Activated CD4-positive, alpha-beta T cell treated with anti-CD3 and anti-CD28 coated beads, Interleukin-2, amount 50 U/mL, for 24 hours (primary cell): ENCODE measurements around the gene SUPT6H.

ENCODE experiments used
- DNase-seq, 2 donors: peaks; one replicate each; pipeline ENCODE4 v3.0.0-alpha.2; 2020; ENCODE audit warnings: low read depth in 1 of 2, low spot score in 1 of 2

SUPT6H gene

DNA sequence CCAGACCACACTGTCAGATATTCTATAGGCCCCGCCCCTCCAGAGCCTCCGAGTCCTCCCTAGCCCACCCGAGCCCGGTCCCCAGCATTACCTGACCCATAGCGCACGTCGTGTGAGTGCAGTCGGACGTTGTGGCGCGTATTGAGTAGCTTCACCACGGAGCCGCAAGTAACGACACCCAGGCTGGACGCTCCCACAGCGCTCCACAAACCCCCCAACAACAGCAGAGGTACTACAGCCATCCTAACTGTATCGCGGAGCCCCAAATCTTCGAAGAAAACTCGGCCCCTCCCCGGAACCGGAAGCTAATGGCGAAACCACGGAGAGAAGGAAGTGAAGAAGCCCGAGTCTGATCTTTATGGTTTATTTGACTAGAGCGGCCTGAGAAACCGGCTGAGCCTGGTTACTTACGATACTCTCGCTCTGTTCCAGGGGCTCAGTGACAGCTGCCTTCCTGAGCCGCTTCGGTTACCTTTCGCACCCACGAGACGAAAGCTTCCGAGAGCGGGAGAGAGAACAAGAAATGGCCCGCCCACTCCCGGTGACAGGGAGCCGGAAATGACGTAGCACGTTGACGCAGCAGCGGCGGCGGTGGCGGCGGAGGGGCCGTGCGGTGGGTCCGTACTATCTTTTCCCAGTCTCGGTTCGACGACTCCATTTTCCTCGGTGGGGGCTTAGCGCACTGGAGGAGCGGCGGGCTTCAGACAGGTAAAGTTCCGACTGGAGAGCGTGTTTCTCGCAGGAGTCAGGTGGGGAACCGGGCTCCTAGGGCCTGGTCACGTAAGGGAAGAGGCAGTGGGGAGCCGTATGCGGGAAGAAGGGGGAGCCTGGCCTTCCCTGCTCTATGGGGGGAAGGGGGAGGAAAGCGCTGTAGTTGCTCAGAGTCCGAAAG lies at the start of gene SUPT6H, which contains the start of gene SDF2:
Gene SUPT6H, plus strand, starts transcription at position 571 of the 892 bp plus-strand sequence. CDS start 11,197 bp downstream, outside the sequence.
Gene SDF2, minus strand, starts transcription at position 272 of the 892 bp plus-strand sequence. Its CDS starts 30 bp downstream, at position 242.
- DNase-seq, result peak; percentile 92 to 96

DNA sequence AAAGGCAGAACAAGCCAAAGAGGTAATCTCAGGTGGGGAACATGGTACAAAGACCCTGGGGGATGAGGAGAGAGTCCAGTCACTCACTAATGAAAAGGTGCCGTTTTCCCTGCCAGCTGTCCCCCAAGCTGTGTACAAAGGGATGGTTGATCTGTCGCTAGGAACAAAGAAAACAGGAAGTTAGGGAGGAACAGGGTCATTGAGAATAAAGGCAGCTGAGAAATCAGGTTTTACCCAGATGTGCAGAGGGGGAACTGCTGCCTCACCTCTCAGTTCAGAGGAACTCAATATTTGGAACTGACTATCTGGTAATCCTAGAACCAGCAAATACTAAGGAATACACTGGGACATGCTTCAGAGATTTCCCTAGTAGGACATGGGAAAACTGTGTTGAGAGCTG lies 49.5 kb upstream of the SUPT6H start:
- no peak for DNase-seq

DNA sequence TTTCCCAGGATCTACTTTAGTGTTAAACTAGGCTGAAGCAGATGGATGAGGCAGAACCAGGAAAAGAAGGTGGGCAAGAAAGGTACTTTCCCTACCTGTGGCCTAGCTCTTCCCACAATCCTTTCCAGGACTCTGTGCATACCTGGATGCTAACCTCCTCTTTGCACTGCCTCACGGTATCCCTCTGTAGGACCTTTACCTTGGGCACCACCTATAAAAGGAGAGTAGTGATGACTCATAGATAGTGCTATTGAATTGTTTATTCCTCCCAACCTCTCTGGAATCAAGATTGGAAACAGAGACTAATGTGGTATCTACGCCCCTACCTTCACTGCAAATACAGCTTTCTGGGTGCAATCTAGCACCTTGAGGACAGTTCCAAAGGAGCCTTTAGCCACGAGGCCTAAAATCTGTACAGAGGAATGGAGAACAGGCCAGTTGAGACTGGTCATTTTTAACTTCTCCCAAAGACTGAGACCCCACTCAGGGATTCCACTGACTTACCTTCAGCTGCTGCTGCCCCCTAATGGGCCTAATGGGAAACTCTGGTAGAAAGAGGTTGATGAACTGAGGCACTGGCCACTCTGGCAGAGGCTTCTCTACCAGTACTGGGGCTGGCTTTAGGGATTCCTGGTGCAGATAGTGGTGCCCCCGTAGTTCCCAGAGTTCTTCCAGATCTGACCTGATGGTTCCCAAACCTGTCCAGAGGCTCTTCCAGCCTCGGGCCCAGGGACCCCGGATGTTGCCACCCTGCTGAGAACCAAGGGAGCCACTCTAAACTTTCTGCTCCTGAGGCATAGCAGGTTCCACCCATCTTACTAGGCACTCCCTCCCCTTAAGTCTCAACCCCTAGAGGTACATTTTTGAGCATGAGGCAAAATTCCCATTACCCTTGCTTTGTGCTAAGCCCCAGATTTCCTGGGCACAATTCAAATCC lies 48.8 kb upstream of the SUPT6H start:
- DNase-seq, result peak in 1 of 2 donors; percentile 26

DNA sequence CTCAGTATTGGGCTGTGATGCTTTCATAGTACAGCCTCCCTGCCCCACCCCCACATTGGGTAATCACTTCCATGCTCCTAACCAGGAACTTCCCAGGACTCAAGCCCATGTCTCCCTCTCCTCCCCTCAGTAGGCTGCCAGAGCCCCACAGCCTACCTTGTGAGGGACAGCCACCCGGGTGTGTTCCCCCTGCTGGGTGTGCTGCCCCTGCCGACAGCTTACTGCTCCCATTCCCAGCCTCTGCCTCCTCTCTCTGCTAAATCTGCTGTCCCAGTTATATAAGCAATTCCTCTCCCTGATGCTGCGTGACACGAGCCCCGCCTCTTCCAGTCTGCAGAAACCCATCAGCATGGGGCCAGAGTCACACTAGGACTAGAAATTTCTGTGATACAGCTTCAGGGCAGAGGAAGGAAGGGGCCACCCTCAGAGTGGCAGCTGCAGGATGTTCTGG lies 48.0 kb upstream of the SUPT6H start, which contains the start of gene RSKR:
Gene RSKR, minus strand, starts transcription at position 255 of the 451 bp plus-strand sequence. Its CDS starts 24 bp downstream, at position 231.
- DNase-seq, result no peak

DNA sequence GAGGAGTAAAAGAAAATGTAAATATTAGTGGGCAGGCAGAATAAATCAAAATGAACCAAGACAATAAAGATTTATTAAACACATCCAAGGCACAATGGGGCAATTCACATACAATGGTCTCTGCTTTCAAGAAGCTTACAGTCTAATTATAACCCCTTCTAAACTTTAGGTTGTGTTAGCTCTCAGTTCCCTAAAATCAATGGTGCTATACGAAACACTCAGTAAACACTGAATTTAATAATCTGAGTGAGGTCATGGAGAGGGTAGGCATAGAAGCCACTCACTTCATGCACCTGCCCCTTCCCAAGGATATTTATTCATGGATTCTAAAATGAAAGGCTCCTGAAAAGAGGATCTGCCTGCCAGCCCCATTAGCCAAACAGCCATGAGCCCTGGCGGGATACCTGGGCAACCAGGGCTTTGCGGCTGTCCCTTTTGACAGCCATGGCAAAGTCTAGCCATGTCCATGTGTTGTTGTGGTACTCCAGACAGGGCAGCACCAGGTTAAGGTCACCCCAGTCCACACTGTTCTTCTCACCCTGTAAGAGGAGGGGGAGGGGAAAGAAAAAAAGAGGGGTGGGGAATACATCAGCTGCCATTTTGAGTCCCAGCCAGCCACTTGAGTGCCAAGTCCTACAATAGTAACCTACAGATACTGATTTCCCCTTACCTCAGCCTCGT lies 46.6 kb upstream of the SUPT6H start:
- no peak for DNase-seq

DNA sequence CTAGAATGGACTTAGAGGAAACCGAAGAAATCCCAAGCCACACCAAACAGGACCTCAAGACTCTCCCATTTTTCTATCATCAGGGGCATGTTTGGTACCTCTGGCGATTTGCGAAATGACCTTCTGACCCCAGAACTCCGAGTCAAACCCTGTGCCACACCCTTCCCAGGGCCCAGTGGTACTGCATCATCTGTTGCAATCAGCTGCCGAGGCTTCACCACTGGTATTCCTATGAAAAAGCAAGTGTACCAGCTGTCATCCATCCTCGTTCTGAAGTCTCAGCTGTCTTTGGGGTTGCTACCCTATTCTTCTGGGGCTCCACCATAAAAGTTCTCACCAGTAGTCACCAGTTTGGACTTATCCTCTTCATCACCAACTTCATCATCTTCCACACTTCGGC lies 45.7 kb upstream of the SUPT6H start:
- no peak for DNase-seq

DNA sequence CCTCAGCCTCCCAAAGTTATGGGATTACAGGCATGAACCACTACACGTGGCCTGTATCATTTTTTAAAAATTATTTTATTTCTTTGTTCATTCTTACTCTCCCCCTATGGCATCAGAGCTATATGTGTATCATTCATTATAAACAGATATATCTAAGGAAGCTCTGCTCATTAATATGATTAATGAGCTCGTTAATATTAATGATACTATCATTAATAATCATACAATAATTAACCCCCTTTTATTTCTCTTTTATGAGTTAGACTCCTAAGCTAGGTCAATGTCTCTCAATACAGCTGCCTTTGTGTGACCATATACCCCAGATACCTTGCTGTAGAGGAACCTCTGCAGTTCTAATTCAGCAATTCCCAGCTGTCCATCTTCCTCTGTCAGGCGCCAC lies 43.5 kb upstream of the SUPT6H start:
- no peak for DNase-seq

DNA sequence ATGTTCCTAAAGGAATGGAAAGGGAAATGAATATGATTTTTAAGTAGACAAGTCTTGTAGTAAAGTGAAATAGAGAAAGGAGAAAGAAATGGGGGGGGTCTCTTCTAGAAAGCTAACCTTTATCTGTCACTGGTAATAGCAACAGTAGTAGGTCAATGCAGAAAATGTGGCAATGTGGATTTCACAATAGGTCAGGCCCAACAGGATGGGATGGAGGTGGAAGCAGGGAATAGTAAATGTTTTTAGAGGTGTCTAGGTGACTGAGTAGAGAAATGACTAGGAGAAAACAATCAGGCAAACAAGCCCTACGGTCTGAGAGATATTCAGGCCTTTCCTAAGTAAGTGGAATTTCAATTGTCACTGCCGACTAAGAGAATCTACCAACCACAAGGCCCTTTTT lies 42.0 kb upstream of the SUPT6H start:
- DNase-seq, result no peak

DNA sequence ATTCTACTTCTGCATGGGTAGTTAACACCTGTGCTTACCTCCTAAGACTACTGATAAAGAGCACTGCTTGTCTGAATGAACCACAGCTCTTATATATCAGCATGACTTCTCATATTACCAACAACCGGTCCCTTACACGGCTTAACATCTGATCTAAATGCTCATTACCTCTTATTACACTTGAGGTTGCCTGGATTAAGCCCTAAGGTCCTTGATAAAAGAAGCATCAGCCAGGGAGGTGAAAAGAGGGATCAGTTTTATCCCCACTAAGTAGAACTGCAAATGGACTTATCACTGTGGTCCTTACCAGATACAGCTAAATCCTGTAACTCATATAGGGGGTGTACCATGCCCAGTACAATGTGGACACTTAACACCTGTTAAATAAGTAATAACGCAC lies 39.8 kb upstream of the SUPT6H start:
- DNase-seq, result no peak

DNA sequence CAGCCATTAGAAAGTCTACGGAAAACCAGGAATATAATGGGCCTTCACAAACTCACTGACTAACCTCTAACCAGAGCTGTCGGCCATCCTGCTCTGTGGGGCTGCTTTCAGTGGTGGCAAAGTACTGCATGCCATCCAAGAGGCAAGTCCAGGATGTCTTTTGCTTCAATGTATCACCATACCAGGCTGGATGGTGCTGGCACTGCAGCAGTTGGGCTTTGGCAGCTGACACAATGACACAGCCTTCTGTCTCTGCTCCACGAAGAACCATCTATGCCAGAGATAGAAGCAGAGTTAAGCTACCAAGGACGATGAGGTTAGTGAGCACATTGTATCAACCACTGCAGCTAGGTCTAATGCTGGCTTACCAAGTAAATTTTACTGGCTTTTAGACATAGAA lies 38.3 kb upstream of the SUPT6H start:
- no peak for DNase-seq

DNA sequence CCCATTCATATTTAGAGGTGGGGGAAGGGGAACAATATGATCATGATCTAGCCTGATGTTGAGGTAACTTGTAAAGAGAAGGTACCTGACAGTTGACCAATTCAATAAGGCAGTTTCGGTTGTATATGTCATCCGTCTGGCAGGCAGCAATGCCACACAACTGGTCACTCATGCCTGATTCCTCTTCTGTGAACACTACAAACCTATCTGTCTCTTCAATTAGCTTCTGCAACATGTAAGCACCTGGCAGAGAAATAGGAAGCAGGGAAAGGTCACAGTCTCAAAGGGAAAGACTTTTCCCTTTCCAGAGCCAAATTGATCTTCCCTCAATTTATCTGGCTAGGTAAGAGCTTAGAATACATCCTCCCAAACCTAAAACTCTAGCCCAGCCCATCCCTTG lies 37.9 kb upstream of the SUPT6H start:
- DNase-seq, result no peak

DNA sequence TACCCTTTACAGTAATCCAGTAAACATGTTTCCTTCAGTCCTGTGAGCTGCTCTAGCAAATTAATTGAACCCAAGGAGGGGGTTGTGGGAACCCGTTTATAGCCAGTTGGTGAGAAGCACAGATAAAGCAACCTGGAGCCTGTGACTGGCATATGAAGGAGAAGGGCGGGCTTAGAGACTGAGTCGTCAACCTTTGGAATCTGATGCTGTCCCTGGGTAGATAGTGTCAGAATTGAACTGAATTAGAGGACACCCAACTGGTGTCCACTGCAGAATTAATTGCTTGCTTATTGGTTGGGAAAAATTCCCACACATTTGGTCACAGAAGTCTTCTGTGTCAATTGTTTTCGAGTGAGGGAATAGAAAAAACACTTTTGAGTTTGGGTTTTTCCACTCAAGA lies 35.2 kb upstream of the SUPT6H start:
- no peak for DNase-seq

DNA sequence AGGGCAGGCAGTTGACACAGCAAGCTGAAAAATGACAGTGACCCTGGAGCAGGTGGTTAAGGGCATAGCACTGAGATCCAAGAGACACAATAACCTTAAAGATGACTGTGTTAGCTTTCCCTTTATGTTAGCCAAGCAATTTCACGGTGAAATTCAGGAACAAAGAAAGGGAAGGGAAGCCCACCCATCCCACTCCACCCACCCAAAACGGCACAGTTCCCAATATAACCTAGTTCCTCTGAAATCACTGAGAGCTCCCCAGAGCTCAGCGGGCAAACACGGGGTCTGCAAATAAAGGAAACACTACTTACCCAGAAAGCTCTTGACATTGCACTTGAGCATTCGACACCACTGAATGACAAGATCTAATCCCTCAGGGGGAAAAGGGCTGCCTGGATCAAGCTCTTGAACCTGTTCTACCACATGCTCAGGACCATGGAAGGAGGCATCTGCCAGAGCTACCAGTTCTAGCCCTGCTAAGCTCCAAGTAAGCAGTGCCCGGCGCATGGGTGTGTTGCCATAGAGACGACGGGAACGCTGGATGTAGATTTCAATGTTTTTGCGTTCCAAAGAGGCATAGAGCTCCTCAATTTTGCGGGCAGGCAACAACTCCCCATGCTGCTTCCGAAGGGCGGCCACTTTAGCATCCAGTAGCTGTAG lies 27.7 kb upstream of the SUPT6H start:
- no peak for DNase-seq

DNA sequence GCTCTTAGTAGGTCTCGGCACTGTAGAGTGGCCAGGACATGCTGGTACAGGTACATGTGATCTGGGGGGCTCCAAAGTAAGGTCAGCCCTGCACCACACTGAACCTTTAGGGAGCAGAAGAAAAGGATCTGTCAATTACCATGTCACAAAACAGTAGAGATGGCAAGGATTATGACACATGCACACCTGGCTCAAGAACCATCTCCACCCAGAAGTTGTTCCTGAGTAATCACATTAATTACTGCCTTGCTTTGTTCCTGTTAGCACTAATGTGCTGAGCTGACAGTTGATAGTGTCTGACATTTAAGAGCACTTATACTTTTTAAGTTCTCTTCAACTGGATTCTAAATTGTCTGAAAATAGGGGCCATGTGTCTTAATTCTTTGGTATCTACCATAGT lies 26.5 kb upstream of the SUPT6H start:
- no peak for DNase-seq

DNA sequence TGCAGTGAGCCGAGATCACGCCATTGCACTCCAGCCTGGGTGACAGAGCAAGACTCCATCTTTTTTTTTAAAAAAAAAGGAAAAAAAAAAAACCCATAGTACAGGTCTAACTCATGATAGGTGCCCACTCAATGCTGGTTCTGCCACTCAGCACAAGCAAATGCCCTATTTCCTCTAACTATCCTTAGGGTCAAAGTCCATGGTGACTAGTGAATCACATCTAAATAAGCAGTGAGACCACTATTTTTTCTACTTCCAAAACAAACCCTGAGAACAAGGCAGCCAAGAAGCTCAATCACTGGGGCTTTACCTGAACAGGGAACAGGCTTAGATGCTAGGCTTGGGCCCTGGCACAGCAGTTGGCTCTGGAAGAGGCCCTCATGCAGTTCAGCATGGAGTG lies 20.4 kb upstream of the SUPT6H start:
- DNase-seq, result no peak

DNA sequence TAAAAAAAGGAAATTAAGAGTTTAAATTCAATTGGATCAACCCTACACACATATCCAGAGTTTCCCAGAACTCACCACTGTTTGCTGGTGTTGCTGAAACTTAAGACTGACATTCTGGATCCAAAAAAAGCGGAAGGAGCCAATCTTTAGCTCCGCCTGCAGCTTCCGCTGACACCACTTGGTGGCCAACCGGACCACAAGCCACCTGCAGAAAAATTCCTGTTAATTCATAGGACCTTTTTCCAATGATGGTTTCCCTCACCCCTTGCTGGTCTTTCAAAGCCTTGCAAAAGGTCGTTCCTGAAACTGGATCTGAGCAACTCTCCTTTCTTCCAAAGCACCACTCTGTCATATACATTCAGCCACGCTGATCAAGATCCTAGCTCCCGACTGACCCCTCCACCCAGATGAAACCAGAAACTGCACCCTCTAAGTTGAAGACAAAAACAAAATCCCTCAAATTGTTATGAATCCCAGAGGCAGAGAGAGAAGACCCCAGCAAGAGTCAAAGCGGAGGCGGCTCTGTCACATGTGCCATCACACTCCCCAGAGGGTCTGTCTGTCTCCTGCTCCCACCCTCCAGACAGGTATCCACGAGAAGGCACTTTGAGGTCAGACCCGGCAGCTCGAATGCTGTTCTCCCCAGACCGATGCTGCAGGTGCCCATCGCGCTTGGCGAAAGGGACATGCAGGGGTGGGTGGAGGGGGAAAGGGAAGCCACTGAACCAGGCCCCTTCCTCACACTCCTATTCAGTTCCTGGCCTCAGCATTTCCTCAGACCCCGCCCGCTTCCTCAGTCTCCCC lies 17.8 kb upstream of the SUPT6H start:
- DNase-seq, result peak in 1 of 2 donors; percentile 14

DNA sequence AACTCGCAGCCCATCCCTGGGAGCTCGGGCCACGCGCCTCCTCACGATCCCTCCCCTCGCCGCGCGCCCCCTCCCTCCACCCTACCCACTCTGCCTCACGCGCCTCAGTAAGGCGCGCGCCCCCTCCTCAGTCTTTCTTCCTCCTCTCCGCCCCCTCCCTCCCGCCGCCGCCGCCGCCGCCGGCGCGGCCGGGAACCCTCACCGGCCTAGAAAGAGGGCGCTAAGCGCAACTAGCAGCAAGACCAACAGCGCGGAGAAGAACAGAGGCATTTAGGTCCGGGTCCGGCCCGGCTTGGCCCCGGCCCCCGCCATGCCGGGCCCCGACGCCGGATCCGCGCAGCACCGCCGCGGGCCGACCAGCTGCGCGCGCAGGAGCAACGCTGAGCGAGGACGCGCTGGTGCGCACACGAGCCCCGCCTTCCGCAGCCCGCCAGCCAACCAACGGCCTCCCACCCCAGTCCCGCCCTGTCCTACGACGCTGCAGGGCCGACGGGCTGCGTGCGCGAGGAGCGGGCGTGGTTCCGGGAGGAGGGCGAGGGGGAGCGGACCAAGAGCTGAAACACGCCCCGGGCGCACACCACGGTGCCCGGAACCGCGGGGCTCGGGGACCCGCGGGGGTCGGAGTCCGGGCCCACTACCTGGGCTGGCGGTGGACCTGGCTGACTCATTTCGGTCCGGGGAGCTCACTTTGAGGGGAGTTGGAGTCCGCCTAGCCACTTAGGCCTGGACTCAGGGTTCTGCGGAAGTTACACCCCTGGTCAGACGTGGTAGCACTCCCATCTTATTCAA lies 17.0 kb upstream of the SUPT6H start, which contains the start of gene BLTP2:
Gene BLTP2, minus strand, starts transcription at position 372 of the 789 bp plus-strand sequence. Its CDS starts 102 bp downstream, at position 270.
- DNase-seq, result peak; percentile 87 to 90

DNA sequence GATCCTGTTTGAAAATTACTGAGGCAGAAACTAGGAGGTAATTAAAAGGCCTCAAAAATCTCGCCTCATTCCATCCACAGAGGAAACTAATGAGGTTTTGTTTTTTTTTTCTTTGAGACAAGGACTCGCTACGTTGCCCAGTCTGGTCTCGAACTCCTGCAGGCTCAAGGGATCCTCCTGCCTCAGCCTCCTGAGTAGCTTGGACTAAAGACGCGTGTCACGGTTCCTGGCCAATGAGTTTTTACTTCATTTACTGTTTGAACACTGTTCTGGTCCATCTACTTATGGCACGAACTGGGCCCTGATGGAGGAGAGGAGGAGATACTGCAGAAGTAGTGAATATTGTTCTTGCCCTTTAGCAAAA lies 16.4 kb upstream of the SUPT6H start:
- no peak for DNase-seq
